ENCODE measurements around the gene MRPL30.
"Not testable (repeated sequence)": the region's sequence is repeated elsewhere in the genome, so short reads cannot be mapped to it uniquely, and the experiment has no call there.

DNA sequence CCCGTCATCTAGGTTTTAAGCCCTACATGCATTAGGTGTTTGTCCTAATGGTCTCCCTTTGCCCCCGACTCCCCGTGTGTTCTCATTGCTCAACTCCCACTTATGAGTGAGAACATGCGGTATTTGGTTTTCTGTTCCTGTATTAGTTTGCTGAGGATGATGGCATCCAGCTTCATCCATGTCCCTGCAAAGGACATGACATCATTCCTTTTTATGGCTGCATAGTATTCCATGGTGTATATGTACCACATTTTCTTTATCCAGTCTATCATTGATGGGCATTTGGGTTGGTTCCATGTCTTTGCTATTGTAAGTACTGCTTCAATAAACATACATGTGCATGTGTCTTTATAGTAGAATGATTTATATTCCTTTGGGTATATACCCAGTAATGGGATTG is 11.4 kb downstream of the MRPL30 start:
- TF ChIP-seq POLR2A (IDR thresholded peaks at IDR 0.05) = not testable (repeated sequence)
- TF ChIP-seq, protein P1, sequence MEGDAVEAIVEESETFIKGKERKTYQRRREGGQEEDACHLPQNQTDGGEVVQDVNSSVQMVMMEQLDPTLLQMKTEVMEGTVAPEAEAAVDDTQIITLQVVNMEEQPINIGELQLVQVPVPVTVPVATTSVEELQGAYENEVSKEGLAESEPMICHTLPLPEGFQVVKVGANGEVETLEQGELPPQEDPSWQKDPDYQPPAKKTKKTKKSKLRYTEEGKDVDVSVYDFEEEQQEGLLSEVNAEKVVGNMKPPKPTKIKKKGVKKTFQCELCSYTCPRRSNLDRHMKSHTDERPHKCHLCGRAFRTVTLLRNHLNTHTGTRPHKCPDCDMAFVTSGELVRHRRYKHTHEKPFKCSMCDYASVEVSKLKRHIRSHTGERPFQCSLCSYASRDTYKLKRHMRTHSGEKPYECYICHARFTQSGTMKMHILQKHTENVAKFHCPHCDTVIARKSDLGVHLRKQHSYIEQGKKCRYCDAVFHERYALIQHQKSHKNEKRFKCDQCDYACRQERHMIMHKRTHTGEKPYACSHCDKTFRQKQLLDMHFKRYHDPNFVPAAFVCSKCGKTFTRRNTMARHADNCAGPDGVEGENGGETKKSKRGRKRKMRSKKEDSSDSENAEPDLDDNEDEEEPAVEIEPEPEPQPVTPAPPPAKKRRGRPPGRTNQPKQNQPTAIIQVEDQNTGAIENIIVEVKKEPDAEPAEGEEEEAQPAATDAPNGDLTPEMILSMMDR (IDR thresholded peaks at IDR 0.05) = not testable (repeated sequence)
